ENCODE results near the gene ENSA.
"Not testable (repeated sequence)": the region's sequence is repeated elsewhere in the genome, so short reads cannot be mapped to it uniquely, and the experiment has no call there.

The ENSA gene

GRCh38 chr1:150621497-150622302 is 7.7 kb downstream of the ENSA start:
- peak; percentile 42 for DNase-seq (ENCODE audit: low read depth)

- DNase-seq (ENCODE audit: low read depth), result no peak
Measured at GRCh38 chr1:150620919-150621318, 8.5 kb downstream of the ENSA start.

GRCh38 chr1:150619576-150620509 is 9.6 kb downstream of the ENSA start:
- no peak for DNase-seq (ENCODE audit: low read depth)

- DNase-seq (ENCODE audit: low read depth), result no peak
Measured at GRCh38 chr1:150615346-150616201, 13.8 kb downstream of the ENSA start.

- DNase-seq (ENCODE audit: low read depth), result peak; percentile 41
Measured at GRCh38 chr1:150613061-150613920, 16.1 kb downstream of the ENSA start.

GRCh38 chr1:150612014-150612345 is 17.4 kb downstream of the ENSA start:
- no peak for DNase-seq (ENCODE audit: low read depth)

GRCh38 chr1:150610576-150610975 is 18.8 kb downstream of the ENSA start:
- no peak for DNase-seq (ENCODE audit: low read depth)

- no peak for DNase-seq (ENCODE audit: low read depth)
Measured at GRCh38 chr1:150609732-150610131, 19.7 kb downstream of the ENSA start.

GRCh38 chr1:150606463-150607142 is 22.8 kb downstream of the ENSA start:
- DNase-seq (ENCODE audit: low read depth), result no peak

GRCh38 chr1:150605451-150605731 is 24.0 kb downstream of the ENSA start:
- DNase-seq (ENCODE audit: low read depth), result not testable (repeated sequence)

- no peak for DNase-seq (ENCODE audit: low read depth)
Measured at GRCh38 chr1:150604226-150604588, 25.2 kb downstream of the ENSA start.

GRCh38 chr1:150603711-150604110 is 25.7 kb downstream of the ENSA start:
- no peak for DNase-seq (ENCODE audit: low read depth)

GRCh38 chr1:150602372-150602771 is 27.0 kb downstream of the ENSA start:
- not testable (repeated sequence) for DNase-seq (ENCODE audit: low read depth)

GRCh38 chr1:150601540-150601939 is 27.9 kb downstream of the ENSA start:
- DNase-seq (ENCODE audit: low read depth), result no peak

GRCh38 chr1:150598346-150598745 is 31.1 kb downstream of the ENSA start:
- DNase-seq (ENCODE audit: low read depth), result not testable (repeated sequence)

GRCh38 chr1:150596976-150597375 is 32.4 kb downstream of the ENSA start:
- no peak for DNase-seq (ENCODE audit: low read depth)

GRCh38 chr1:150596095-150596892 is 33.1 kb downstream of the ENSA start:
- no peak for DNase-seq (ENCODE audit: low read depth)

GRCh38 chr1:150582371-150582770 is 47.0 kb downstream of the ENSA start:
- DNase-seq (ENCODE audit: low read depth), result no peak

- DNase-seq (ENCODE audit: low read depth), result not testable (repeated sequence)
Measured at GRCh38 chr1:150581962-150582361, 47.5 kb downstream of the ENSA start.

- not testable (repeated sequence) for DNase-seq (ENCODE audit: low read depth)
Measured at GRCh38 chr1:150581437-150581836, 48.0 kb downstream of the ENSA start.
